CD4-positive, alpha-beta T cell treated with Interleukin-17A for 4 hours (primary cell): ENCODE results near the gene NOTUM.

Source experiments
- DNase-seq: peaks from one replicate; pipeline ENCODE4 v3.0.0-alpha.2; 2020; ENCODE audit warnings: mixed read lengths

Gene NOTUM

GRCh38 chr17:81961087-81961511, at the start of gene NOTUM:
TSS of gene NOTUM (minus strand) at chr17:81961187. CDS start at chr17:81960909, 278 bp downstream.
- DNase-seq: peak; percentile 35

- DNase-seq: no peak
These were observed 48.4 kb upstream of the NOTUM start for GRCh38 chr17:82009413-82009812.

- no peak for DNase-seq
These were observed 48.0 kb upstream of the NOTUM start for GRCh38 chr17:82008941-82009405.

GRCh38 chr17:82008258-82008940, 47.4 kb upstream of the NOTUM start:
- no peak for DNase-seq

- no peak for DNase-seq
These were observed 46.7 kb upstream of the NOTUM start for GRCh38 chr17:82007495-82008257.

GRCh38 chr17:82007228-82007494, 46.2 kb upstream of the NOTUM start:
- no peak for DNase-seq

GRCh38 chr17:82006468-82007227, 45.7 kb upstream of the NOTUM start:
- no peak for DNase-seq

GRCh38 chr17:82005701-82006348, 44.8 kb upstream of the NOTUM start:
- no peak for DNase-seq

- DNase-seq: no peak
These were observed 43.8 kb upstream of the NOTUM start for GRCh38 chr17:82004517-82005455.

- DNase-seq: no peak
These were observed 42.7 kb upstream of the NOTUM start for GRCh38 chr17:82003411-82004381.

- no peak for DNase-seq
These were observed 40.6 kb upstream of the NOTUM start for GRCh38 chr17:82001571-82002056.

GRCh38 chr17:82000803-82001570, 40.0 kb upstream of the NOTUM start:
- DNase-seq: no peak

GRCh38 chr17:81999976-82000802, 39.2 kb upstream of the NOTUM start:
- DNase-seq: no peak

- DNase-seq: no peak
These were observed 38.6 kb upstream of the NOTUM start for GRCh38 chr17:81999587-81999975.

- no peak for DNase-seq
These were observed 37.9 kb upstream of the NOTUM start for GRCh38 chr17:81998691-81999438.

GRCh38 chr17:81998212-81998611, 37.2 kb upstream of the NOTUM start:
- no peak for DNase-seq

GRCh38 chr17:81996757-81997441, 35.9 kb upstream of the NOTUM start:
- no peak for DNase-seq
